B cell (primary cell): ENCODE measurements around the gene SMIM7. TPM values are rescaled to one million over a fixed set of nuclear protein-coding genes. Genes with fewer than 3 reads are reported as not detected.

Experiments
- ATAC-seq: fragments of 200-7000 bp; cut with Tn5 transposase; one replicate; pipeline ENCODE4 v1.10.0; 2021; ENCODE audit warnings: low read depth, mild to moderate bottlenecking, moderate number of reproducible peaks, moderate library complexity
- CTCF ChIA-PET: fragments of 350-600 bp; sonication (Branson Sonifier 250); formaldehyde crosslinking; loops from one replicate; lab custom pipeline; 2021; ENCODE audit warnings: antibody characterized with exemption, inconsistent platforms; lab: Charles Lee
- POLR2A ChIA-PET: fragments of 350-600 bp; sonication (Branson Sonifier 250); formaldehyde crosslinking; loops from one replicate; lab custom pipeline; 2021; ENCODE audit warnings: antibody characterized with exemption; lab: Charles Lee
- DNase-seq: peaks from one replicate; pipeline ENCODE4 v3.0.0; 2013
- H2AFZ ChIP-seq: 2 replicates; pipeline ENCODE4 v1.6.1; 2012; ENCODE audit warnings: mild to moderate bottlenecking, low read depth, low read length; ENCODE audit not compliant: insufficient read depth, poor library complexity, severe bottlenecking
- H3K27ac ChIP-seq, 2 donors: 1 replicate in 1 of 2; 2 replicates in 1 of 2; pipeline ENCODE4 v1.5.1; 2012 to 2013; ENCODE audit warnings: low read length in 2 of 2, mild to moderate bottlenecking in 2 of 2, moderate library complexity in 1 of 2
- H3K27me3 ChIP-seq, 4 experiments: fragments of 200-600 bp in 1 of 4; sonication (generic) in 1 of 4; replicated peaks in 1 of 4; 1 replicate in 2 of 4; 2 replicates in 2 of 4; pipeline versions ENCODE4 v1.6.1 to v1.7.0; 2013 to 2016; ENCODE audit warnings: low read length in 3 of 4, mild to moderate bottlenecking in 2 of 4, mixed read lengths in 1 of 4, moderate library complexity in 1 of 4; ENCODE audit not compliant: insufficient read depth in 4 of 4, control insufficient read depth in 3 of 4; ENCODE audit errors: control extremely low read depth in 1 of 4
- H3K36me3 ChIP-seq, 2 experiments: replicated peaks in 1 of 2; 1 replicate in 1 of 2; 2 replicates in 1 of 2; pipeline versions ENCODE4 v1.6.1 to v1.7.1; 2013; ENCODE audit warnings: low read length in 1 of 2; ENCODE audit not compliant: insufficient read depth in 2 of 2, control insufficient read depth in 1 of 2; ENCODE audit errors: control extremely low read depth in 1 of 2, extremely low read depth in 1 of 2
- H3K4me1 ChIP-seq, 2 donors: fragments of 200-600 bp in 1 of 2; sonication (generic) in 1 of 2; 1 replicate in 1 of 2; 2 replicates in 1 of 2; pipeline versions ENCODE4 v1.5.1 to v1.6.1; 2013 to 2017; ENCODE audit warnings: low read length in 2 of 2; ENCODE audit not compliant: control insufficient read depth in 2 of 2, insufficient read depth in 2 of 2
- H3K4me2 ChIP-seq: replicated peaks from 2 replicates; pipeline ENCODE3; 2012; ENCODE audit warnings: mild to moderate bottlenecking, low read depth, low read length; ENCODE audit not compliant: poor library complexity, severe bottlenecking
- H3K4me3 ChIP-seq, 5 experiments: fragments of 200-600 bp in 1 of 5; sonication (generic) in 1 of 5; 1 replicate in 3 of 5; 2 replicates in 2 of 5; pipeline versions ENCODE4 v1.5.1 to v1.7.0; 2011 to 2016; ENCODE audit warnings: low read length in 4 of 5, mild to moderate bottlenecking in 4 of 5, low read depth in 2 of 5, control low read depth in 1 of 5, moderate library complexity in 1 of 5; ENCODE audit not compliant: insufficient read depth in 1 of 5; ENCODE audit errors: control extremely low read depth in 1 of 5, extremely low read depth in 1 of 5
- H3K79me2 ChIP-seq: fragments of 200-600 bp; sonication (generic); one replicate; pipeline ENCODE4 v1.6.0; 2016; ENCODE audit warnings: low read length; ENCODE audit not compliant: control insufficient read depth, insufficient read depth
- H3K9ac ChIP-seq: fragments of 200-600 bp; sonication (generic); 2 replicates; pipeline ENCODE4 v1.6.1; 2017; ENCODE audit warnings: mild to moderate bottlenecking, low read length, moderate library complexity
- H3K9me3 ChIP-seq, 3 donors: one replicate each; pipeline versions ENCODE4 v1.6.1 to v1.7.1; 2013; ENCODE audit warnings: low read length in 2 of 3; ENCODE audit not compliant: control insufficient read depth in 2 of 3, insufficient read depth in 1 of 3; ENCODE audit errors: control extremely low read depth in 1 of 3
- H4K20me1 ChIP-seq: 2 replicates; pipeline ENCODE4 v1.6.0; 2012; ENCODE audit warnings: mild to moderate bottlenecking, low read length; ENCODE audit not compliant: insufficient read depth, control insufficient read depth, poor library complexity, severe bottlenecking
- H3K27ac Mint-ChIP-seq: one replicate; pipeline ENCODE4 v1.8.0; 2021; ENCODE audit warnings: mixed read lengths
- H3K27me3 Mint-ChIP-seq: one replicate; pipeline ENCODE4 v1.8.0; 2021; ENCODE audit warnings: mixed read lengths
- H3K4me1 Mint-ChIP-seq: one replicate; pipeline ENCODE4 v1.8.0; 2021; ENCODE audit warnings: mixed read lengths
- H3K4me3 Mint-ChIP-seq: one replicate; pipeline ENCODE4 v1.8.0; 2021; ENCODE audit warnings: mixed read lengths
- H3K9me3 Mint-ChIP-seq: one replicate; pipeline ENCODE4 v1.8.0; 2022; ENCODE audit warnings: mixed read lengths; ENCODE audit not compliant: insufficient read depth
- CTCF ChIP-seq: fragments of 200-600 bp; IDR thresholded peaks from one replicate; pipeline ENCODE4 v1.8.0; 2022; ENCODE audit warnings: antibody characterized with exemption, mild to moderate bottlenecking
- EZH2 ChIP-seq: IDR thresholded peaks from 2 replicates; pipeline ENCODE4 v1.6.1; 2012; ENCODE audit warnings: borderline replicate concordance, low read depth, mild to moderate bottlenecking, moderate library complexity, low read length; ENCODE audit not compliant: insufficient read depth, poor library complexity, severe bottlenecking
- WGBS: methylation state at CpG from one replicate; pipeline ENCODE4 v1.1.5; 2013; ENCODE audit warnings: missing lambda C conversion rate; ENCODE audit not compliant: insufficient coverage; 5-methylcytosine and 5-hydroxymethylcytosine counted together
- intact Hi-C: fragments of 100-400 bp; cut with micrococcal nuclease; formaldehyde crosslinking; loops from one replicate; pipeline ENCODE4 v1.10.0; 2022
- polyA plus RNA-seq: library from polyadenylated mRNA; depleted of rRNA; stranded (reverse); fragments of >200 nt; gene quantifications from 2 replicates; pipeline ENCODE4 v1.2.3, GENCODE V29; 2012
- total RNA-seq, 2 donors: library from RNA; stranded (reverse); fragments of 120-200 nt in 1 of 2; gene quantifications; 1 replicate in 1 of 2; 2 replicates in 1 of 2; pipeline versions ENCODE4 v1.2.3 to v1.2.4, GENCODE V29; 2013 to 2022

SMIM7 gene
- total and polyA plus RNA-seq, 2 donors (not counting 1 experiment from before 2014, with no cell fraction given), result 54.7 to 133 TPM

DNA sequence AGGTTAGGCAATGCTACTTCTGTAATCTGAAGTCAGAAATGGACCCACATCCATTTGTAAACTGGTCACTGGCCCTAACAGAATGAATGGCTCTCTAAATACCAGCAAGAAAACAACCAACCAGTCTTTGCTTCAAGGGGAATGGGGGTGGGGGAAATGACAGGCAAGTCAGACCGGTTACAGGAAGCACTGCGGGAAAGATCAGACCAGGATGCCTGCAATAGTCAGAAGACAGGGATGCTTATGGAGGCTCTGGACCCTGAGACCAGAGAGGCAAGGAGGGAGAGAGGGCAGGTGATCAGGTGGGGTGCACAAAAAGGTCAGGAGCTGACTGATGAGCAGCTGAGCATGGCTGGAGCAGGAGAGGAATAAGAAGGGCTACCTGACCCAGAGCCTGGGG is 45.0 kb downstream of the SMIM7 start:
- peak overlapping the region; percentile 21 for H3K4me2 ChIP-seq
- Mint-ChIP-seq H3K27me3 (no peaks in the 10 kb centered on the region), H3K4me3 (no peak overlapping the region), H3K27ac (peak overlapping the region; percentile 34), H3K4me1 (peaks cover 90% of the 10 kb centered on the region), H3K9me3 (no peaks in the 10 kb centered on the region)
- TF ChIP-seq CTCF, result no peak
- TF ChIP-seq EZH2, result no peak
- intact Hi-C loops, result no loop called here
- WGBS, result 52% methylated on average over 2 of the region's 2 CpGs
- H3K27ac ChIP-seq, result peak overlapping the region in 1 of 2 donors; percentile 42
- H3K4me1 ChIP-seq, result peaks cover 54 to 65% of the 10 kb centered on the region in 2 donors
- POLR2A ChIA-PET, result interaction anchor here (0.7 kb wide), 1 partner anchor 1493 kb away, joined by 4 read pairs; no protein-coding TSS in a partner anchor
- peaks cover 0 to under 1% (median 0%) of the 10 kb centered on the region in 3 donors for H3K9me3 ChIP-seq
- no peak overlapping the region for H3K4me3 ChIP-seq
- peaks cover 0 to 6% of the 10 kb centered on the region in 2 experiments for H3K36me3 ChIP-seq
- no peak overlapping the region for H3K9ac ChIP-seq
- CTCF ChIA-PET, result interaction anchor here (1.0 to 1.2 kb wide), 2 partner anchors 13 to 87 kb away, joined by 3 read pairs; partner anchors contain the start of gene MED26
- ATAC-seq (no peak), DNase-seq (no peak)
- no peaks in the 10 kb centered on the region for H3K27me3 ChIP-seq
- peaks cover 100% of the 10 kb centered on the region for H3K79me2 ChIP-seq
- H2AFZ ChIP-seq, result no peak overlapping the region
- peaks cover 100% of the 10 kb centered on the region for H4K20me1 ChIP-seq

DNA sequence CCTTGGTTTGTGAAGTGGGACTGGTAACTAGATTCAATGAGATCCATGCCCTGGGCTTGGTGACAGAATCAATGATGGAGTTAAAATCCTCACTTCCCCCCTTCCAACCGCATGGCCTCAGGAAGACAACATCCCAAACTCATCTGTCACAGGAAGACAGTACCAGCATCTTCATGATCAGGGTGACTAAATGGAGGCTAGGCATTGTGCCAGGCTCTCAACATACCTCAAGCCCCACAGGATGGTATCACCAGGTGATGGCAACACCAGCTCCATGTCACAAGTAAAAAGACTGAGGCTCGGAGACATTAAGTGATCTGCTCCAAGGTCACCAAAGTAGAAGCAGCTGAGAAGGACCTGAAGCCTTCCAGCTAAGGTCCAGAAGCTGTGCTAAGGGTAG is 46.1 kb downstream of the SMIM7 start:
- no peak for TF ChIP-seq EZH2
- TF ChIP-seq CTCF, result no peak
- Histone ChIP-seq H3K27ac (no peak overlapping the region), H3K4me3 (no peak overlapping the region), H3K4me1 (peaks cover 59 to 60% of the 10 kb centered on the region in 2 donors), H2AFZ (no peak overlapping the region), H3K9me3 (peaks cover 0 to 2% (median 0%) of the 10 kb centered on the region in 3 donors), H4K20me1 (peaks cover 92% of the 10 kb centered on the region), H3K36me3 (peaks cover 0 to 3% of the 10 kb centered on the region in 2 experiments), H3K79me2 (peaks cover 100% of the 10 kb centered on the region), H3K9ac (no peak overlapping the region), H3K4me2 (no peak overlapping the region), H3K27me3 (no peaks in the 10 kb centered on the region)
- Mint-ChIP-seq H3K4me1 (peaks cover 85% of the 10 kb centered on the region), H3K4me3 (no peak overlapping the region), H3K27ac (peak overlapping the region; percentile 26), H3K9me3 (no peaks in the 10 kb centered on the region), H3K27me3 (no peaks in the 10 kb centered on the region)
- intact Hi-C loops, result no loop called here
- CTCF ChIA-PET, result interaction anchor here (0.7 kb wide), 1 partner anchor 61 kb away, joined by 3 read pairs; no protein-coding TSS in a partner anchor
- DNase-seq (no peak), ATAC-seq (no peak)
- POLR2A ChIA-PET, result interaction anchor here (0.6 to 2.0 kb wide), 2 partner anchors 28 to 46 kb away, joined by 7 to 14 read pairs; no protein-coding TSS in a partner anchor
- WGBS, result 90% methylated on average over 2 of the region's 2 CpGs
